ENCODE measurements around the gene PLD4.
"Not testable (repeated sequence)": the region's sequence is repeated elsewhere in the genome, so short reads cannot be mapped to it uniquely, and the experiment has no call there.

PLD4 gene

DNA sequence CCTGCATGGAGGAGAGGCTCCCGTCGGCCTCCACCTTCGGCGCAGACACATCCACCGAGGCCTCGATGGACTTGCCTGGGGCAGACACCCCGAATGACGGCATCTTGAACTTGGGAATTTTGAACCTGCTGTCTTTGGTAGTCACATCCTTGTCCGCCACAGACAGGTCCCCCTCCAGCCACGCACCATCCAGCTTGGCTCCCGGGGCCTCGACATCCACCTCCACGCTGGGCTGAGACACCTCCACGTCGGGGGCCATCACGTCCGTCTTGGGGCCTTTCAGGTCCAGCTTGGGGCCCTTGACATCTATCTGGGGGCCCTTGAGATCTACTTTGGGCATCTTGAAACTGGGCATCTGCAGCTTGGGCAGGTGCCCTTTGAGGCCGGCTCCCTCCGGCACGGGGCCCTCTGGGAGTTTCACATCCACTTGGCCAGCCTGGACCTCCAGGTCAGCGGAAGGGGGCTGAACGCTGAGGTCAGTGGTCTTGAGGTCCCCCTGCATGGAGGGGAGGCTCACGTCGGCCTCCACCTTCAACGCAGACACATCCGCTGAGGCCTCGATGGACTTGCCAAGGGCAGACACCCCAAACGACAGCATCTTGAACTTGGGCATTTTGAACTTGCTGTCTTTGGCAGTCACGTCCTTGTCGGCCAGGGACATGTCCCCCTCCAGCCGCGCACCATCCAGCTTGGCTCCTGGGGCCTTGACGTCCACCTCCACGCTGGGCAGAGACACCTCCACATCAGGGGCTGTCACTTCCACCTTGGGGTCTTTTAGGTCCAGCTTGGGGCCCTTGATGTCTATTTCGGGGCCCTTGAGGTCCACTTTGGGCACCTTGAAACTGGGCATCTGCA lies 23.4 kb downstream of the PLD4 start:
- in situ Hi-C loops (cut with HindIII; ENCODE audit: low pct_unique_long_range_greater_than_20kb, low sequenced_read_pairs) = not testable (repeated sequence)

DNA sequence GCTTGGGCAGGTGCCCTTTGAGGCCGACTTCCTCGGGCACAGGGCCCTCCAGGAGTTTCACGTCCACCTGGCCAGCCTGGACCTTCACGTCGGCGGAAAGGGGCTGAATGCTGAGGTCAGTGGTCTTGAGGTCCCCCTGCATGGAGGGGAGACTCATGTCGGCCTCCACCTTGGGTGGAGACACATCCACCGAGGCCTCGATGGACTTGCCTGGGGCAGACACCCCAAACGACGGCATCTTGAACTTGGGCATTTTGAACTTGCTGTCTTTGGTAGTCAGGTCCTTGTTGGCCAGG lies 24.0 kb downstream of the PLD4 start:
- no peak for TF ChIP-seq JUND (IDR thresholded peaks at IDR 0.05; ENCODE audit: low read depth)
- in situ Hi-C loops (cut with HindIII; ENCODE audit: low pct_unique_long_range_greater_than_20kb, low sequenced_read_pairs) = no loop called here
- DNase-seq (ENCODE audit: low read depth in 1 of 2, low spot score in 1 of 2) = no peak

More for the DNA sequence above, 23.4 kb downstream of the PLD4 start:
- DNase-seq (ENCODE audit: low read depth in 1 of 2, low spot score in 1 of 2) = not testable (repeated sequence)

DNA sequence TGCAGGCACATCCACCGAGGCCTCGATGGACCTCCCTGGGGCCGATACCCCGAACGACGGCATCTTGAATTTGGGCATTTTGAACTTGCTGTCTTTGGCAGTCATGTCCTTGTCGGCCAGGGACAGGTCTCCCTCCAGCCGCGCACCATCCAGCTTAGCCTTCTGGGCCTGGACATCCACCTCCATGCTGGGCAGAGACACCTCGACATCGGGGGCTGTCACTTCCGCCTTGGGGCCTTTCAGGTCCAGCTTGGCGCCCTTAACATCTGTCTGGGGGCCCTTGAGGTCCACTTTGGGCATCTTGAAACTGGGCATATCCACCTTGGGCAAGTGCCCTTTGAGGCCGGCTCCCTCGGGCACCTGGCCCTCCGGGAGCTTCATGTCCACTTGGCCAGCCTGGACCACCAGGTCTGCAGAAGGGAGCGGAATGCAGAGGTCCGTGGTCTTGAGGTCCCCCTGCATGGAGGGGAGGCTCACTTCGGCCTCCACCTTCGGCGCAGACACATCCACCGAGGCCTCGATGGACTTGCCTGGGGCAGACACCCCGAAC lies 24.8 kb downstream of the PLD4 start:
- in situ Hi-C loops (cut with HindIII; ENCODE audit: low pct_unique_long_range_greater_than_20kb, low sequenced_read_pairs); DNase-seq (ENCODE audit: low read depth in 1 of 2, low spot score in 1 of 2): not testable (repeated sequence)

DNA sequence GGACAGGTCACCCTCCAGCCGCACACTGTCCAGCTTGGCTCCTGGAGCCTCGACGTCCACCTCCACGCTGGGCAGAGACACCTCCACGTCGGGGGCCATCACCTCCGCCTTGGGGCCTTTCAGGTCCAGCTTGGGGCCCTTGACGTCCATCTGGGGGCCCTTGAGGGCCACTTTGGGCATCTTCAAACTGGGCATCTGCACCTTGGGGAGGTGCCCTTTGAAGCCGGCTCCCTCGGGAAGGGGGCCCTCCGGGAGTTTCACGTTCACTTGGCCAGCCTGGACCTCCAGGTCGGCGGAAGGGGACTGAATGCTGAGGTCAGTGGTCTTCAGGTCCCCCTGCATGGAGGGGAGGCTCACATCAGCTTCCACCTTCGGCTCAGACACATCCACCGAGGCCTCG lies 25.3 kb downstream of the PLD4 start:
- DNase-seq (ENCODE audit: low read depth in 1 of 2, low spot score in 1 of 2) = no peak
- no peak for TF ChIP-seq JUND (IDR thresholded peaks at IDR 0.05; ENCODE audit: low read depth)
- in situ Hi-C loops (cut with HindIII; ENCODE audit: low pct_unique_long_range_greater_than_20kb, low sequenced_read_pairs) = no loop called here

DNA sequence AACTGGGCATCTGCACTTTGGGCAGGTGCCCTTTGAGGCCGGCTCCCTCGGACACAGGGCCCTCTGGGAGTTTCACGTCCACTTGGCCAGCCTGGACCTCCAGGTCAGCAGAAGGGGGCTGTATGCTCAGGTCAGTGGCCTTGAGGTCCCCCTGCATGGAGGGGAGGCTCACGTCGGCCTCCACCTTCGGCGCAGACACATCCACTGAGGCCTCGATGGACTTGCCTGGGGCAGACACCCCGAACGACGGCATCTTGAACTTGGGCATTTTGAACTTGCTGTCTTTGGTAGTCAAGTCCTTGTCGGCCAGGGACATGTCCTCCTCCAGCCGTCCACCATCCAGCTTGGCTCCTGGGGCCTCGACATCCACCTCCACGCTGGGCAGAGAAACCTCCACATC lies 26.0 kb downstream of the PLD4 start:
- DNase-seq (ENCODE audit: low read depth in 1 of 2, low spot score in 1 of 2); in situ Hi-C loops (cut with HindIII; ENCODE audit: low pct_unique_long_range_greater_than_20kb, low sequenced_read_pairs): not testable (repeated sequence)

DNA sequence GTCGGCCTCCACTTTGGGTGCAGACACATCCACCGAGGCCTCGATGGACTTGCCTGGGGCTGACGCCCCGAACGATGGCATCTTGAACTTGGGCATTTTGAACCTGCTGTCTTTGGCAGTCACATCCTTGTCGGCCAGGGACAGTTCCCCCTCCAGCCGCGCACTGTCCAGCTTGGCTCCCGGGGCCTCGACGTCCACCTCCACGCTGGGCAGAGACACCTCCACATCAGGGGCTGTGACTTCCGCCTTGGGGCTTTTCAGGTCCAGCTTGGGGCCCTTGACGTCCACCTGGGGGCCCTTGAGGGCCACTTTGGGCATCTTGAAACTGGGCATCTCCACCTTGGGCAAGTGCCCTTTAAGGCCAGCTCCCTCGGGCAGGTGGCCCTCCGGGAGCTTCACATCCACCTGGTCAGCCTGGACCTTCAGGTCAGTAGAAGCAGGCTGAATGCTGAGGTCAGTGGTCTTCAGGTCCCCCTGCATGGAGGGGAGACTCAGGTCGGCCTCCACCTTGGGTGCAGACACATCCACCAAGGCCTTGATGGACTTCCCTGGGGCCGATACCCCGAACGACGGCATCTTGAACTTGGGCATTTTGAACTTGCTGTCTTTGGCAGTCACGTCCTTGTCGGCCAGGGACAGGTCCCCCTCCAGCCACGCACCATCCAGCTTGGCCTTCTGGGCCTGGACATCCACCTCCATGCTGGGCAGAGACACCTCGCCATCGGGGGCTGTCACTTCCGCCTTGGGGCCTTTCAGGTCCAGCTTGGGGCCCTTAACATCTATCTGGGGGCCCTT lies 27.4 kb downstream of the PLD4 start:
- in situ Hi-C loops (cut with HindIII; ENCODE audit: low pct_unique_long_range_greater_than_20kb, low sequenced_read_pairs); DNase-seq (ENCODE audit: low read depth in 1 of 2, low spot score in 1 of 2): not testable (repeated sequence)

DNA sequence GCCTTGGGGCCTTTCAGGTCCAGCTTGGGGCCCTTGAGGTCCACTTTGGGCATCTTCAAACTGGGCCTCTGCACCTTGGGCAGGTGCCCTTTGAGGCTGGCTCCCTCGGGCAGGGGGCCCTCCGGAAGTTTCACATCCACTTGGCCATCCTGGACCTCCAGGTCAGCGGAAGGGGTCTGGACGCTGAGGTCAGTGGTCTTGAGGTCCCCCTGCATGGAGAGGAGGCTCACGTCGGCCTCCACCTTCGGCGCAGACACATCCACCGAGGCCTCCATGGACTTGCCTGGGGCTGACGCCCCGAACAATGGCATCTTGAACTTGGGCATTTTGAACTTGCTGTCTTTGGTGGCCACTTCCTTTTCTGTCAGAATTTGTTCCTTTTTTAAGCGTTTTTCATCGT lies 28.4 kb downstream of the PLD4 start:
- no peak for DNase-seq (ENCODE audit: low read depth in 1 of 2, low spot score in 1 of 2)
- in situ Hi-C loops (cut with HindIII; ENCODE audit: low pct_unique_long_range_greater_than_20kb, low sequenced_read_pairs) = no loop called here
- no peak for TF ChIP-seq JUND (IDR thresholded peaks at IDR 0.05; ENCODE audit: low read depth)

DNA sequence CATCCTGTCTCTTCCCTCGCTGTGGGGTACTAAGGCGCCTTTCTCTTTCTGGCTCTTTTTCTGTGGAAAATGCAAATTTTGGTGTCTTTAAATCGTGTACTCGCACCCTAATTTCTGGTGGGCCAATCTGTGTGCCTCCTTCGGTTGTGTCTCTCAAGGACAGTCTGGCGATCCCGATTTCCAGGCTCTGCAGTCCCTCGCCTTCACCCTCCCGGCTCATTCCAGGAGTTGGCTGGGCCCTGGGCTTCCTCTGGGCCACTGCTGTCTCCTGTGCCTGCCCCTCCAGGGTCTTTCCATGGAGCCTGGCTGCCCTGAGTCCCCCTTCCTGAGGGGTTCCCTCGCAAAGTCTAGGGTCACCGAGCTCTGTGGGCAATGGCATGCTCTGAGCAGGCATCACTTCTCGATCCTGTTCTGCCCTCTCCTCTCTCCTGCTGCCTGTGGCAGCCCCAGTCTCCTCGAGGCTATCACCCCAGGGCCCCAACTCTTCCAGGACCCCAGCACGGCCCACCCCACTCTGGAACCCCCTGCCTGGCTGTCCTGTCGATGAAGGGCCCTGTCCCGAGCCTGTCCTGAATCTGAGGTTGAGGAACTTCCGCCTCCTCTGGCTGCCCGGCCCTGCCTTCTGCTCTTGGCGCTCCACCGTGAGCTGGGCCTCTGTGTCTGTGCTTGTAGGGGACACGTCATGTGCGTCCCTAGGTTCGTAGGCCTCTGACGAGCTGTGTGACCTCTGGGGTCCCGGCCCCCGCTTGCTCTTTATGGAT lies 29.4 kb downstream of the PLD4 start:
- in situ Hi-C loops (cut with HindIII; ENCODE audit: low pct_unique_long_range_greater_than_20kb, low sequenced_read_pairs) = no loop called here
- no peak for DNase-seq (ENCODE audit: low read depth in 1 of 2, low spot score in 1 of 2)
- no peak for TF ChIP-seq JUND (IDR thresholded peaks at IDR 0.05; ENCODE audit: low read depth)

DNA sequence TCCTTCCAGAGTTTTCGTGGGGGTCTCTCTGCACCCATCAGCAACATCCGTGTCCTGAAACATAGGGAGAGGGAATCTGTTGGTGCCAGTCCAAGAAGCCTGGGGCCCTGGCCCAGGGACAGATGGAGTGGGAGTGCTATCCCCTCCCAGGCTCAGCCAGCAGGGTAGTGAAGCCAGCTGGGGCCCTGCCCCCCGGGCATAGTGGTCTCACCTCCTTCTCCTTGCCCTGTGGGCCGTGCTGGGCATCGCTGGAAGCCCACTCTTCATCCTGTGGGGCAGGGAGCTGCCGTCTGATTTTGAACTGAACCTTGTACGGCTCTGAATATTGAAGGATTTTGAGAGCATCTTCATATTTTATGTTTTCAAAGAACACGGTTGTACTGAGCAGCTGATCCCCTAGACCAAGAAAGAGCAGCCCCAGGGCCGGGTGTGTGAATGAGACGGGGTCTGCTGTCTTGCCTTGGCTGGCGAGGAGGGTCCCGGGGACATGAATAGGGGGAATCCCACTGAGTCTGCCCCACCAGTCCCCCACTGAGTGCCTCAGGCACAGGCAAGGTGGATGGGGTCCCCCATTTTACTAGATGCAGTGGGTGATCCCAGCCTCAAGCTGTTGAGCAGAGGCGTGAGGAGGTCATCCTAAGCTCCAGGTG lies 30.2 kb downstream of the PLD4 start:
- in situ Hi-C loops (cut with HindIII; ENCODE audit: low pct_unique_long_range_greater_than_20kb, low sequenced_read_pairs) = no loop called here
- DNase-seq (ENCODE audit: low read depth in 1 of 2, low spot score in 1 of 2) = no peak
- no peak for TF ChIP-seq JUND (IDR thresholded peaks at IDR 0.05; ENCODE audit: low read depth)

DNA sequence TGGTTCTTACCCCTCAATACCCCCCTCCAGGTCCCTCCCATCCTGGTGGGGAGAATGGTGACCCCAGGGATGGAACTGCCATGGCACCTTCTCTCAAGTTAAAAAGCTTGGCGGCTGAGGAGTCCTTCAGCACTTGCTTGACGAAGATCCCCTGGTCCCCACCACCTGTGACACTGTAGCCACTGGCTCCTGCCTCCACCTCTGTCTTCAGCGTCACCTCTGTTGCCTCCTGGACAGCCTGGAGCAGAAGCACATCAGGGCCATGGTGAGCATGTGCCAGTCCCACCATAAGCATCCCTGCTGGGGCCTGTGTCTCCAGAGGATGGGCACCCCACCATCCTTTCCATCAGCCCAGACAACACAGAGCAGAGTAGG lies 30.7 kb downstream of the PLD4 start:
- in situ Hi-C loops (cut with HindIII; ENCODE audit: low pct_unique_long_range_greater_than_20kb, low sequenced_read_pairs) = no loop called here
- no peak for TF ChIP-seq JUND (IDR thresholded peaks at IDR 0.05; ENCODE audit: low read depth)
- DNase-seq (ENCODE audit: low read depth in 1 of 2, low spot score in 1 of 2) = no peak

DNA sequence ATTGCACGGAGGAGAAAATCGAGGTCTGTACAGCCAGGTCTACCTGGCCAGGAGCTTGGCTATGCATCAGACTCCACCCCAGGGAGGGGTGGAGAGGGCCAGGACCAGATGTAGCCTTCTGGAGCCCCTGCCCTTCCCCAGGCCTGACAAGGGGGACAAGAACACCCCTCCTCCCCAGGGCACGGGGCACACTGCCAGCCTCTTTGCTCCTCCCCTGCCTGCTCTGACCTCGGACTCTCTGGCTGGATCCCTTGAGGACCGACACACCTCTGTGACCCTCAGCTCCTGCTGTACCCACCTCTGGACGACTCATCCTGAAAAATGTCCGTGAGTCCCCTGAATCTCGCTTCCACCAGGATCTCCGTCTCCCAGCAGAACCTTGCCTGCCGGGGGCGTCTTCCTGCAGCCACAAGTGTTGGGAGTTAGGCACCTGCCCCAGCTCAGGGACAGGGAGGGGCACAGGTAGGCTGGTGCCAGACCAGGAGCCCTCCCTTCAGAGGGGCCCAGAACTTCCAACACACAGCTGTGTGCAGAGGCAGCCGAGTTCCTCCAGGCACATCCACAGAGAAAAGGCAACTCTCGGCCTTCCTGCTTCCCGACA lies 31.7 kb downstream of the PLD4 start:
- no peak for DNase-seq (ENCODE audit: low read depth in 1 of 2, low spot score in 1 of 2)
- in situ Hi-C loops (cut with HindIII; ENCODE audit: low pct_unique_long_range_greater_than_20kb, low sequenced_read_pairs) = no loop called here
- no peak for TF ChIP-seq JUND (IDR thresholded peaks at IDR 0.05; ENCODE audit: low read depth)
